H1 (cell line): ENCODE results near the gene WASL. TPM values are rescaled to one million over a fixed set of nuclear protein-coding genes. Genes with fewer than 3 reads are reported as not detected.

ENCODE experiments used
- CREB1 ChIP-seq: IDR thresholded peaks from 2 replicates; pipeline ENCODE4 v1.6.1; 2012; ENCODE audit warnings: inconsistent platforms
- JUN ChIP-seq: IDR thresholded peaks from 2 replicates; pipeline ENCODE4 v1.6.1; 2011; ENCODE audit warnings: low read depth, mild to moderate bottlenecking, improper control_type of control experiment, low read length
- polyA plus RNA-seq, 7 experiments: library from polyadenylated mRNA; depleted of rRNA in 3 of 7; stranded (reverse) in 5 of 7; unstranded in 2 of 7; fragments of >200 nt in 5 of 7; fragments of 200-250 nt in 2 of 7; gene quantifications; 1 replicate in 5 of 7; 2 replicates in 1 of 7; 4 replicates in 1 of 7; pipeline versions ENCODE4 v1.2.1 to v1.2.3, GENCODE V29; 2011 to 2013; ENCODE audit warnings: missing spikeins in 2 of 7, mixed read lengths in 2 of 7
- total RNA-seq: library from RNA; stranded (reverse); fragmentation: NEBNext Ultra II Directional; extraction: Animal tissue kit (Norgen Biotek cat#: 25700); gene quantifications from 2 replicates; pipeline ENCODE4 v1.2.1, GENCODE V29; 2021
- TF ChIP-seq, protein P1 (sequence below): fragments of 300-600 bp; sonication (generic); IDR thresholded peaks from 2 replicates; pipeline ENCODE4 v1.7.1; 2012; ENCODE audit warnings: low read length, moderate library complexity, mild to moderate bottlenecking, inconsistent platforms; ENCODE audit not compliant: insufficient replicate concordance

The WASL gene
- total and polyA plus RNA-seq, 2 of the 8 experiments (the other 6 are each of a cell fraction or from before 2014, with no cell fraction given): 7.7 to 38.9 TPM

DNA sequence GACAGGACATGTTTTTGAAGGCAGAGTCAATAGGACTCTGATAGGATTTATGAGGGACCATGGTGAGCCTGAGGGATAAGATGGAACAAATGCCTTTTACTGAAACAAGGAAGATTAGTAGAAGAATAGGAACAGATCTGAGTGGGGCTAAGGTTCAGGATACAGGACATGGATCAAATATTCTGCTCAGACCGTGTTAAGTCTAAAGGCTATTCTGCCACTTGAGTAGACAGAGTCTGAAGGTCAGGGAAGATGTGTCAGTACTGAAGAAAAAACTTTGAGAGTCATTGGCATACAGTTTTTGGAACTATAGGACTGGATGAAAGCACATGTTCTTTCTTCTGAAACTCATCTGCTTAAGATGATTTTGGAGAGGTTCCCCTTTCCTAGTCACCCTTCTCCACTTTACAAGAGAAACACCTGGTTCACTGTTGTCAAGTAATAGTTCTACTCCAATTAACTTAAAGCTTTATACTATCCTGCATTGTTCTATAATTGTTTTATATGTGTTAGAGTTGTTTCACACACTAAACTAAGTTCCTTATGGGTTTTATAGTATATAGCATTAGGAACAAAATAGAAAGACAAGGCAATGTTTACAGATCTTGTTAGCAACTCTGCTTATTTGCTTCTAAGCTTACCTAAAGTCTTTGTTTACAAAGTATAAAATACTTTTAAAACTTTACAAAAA lies 43.4 kb downstream of the WASL start (continued):
- no peak for TF ChIP-seq CREB1
- TF ChIP-seq, protein P1, sequence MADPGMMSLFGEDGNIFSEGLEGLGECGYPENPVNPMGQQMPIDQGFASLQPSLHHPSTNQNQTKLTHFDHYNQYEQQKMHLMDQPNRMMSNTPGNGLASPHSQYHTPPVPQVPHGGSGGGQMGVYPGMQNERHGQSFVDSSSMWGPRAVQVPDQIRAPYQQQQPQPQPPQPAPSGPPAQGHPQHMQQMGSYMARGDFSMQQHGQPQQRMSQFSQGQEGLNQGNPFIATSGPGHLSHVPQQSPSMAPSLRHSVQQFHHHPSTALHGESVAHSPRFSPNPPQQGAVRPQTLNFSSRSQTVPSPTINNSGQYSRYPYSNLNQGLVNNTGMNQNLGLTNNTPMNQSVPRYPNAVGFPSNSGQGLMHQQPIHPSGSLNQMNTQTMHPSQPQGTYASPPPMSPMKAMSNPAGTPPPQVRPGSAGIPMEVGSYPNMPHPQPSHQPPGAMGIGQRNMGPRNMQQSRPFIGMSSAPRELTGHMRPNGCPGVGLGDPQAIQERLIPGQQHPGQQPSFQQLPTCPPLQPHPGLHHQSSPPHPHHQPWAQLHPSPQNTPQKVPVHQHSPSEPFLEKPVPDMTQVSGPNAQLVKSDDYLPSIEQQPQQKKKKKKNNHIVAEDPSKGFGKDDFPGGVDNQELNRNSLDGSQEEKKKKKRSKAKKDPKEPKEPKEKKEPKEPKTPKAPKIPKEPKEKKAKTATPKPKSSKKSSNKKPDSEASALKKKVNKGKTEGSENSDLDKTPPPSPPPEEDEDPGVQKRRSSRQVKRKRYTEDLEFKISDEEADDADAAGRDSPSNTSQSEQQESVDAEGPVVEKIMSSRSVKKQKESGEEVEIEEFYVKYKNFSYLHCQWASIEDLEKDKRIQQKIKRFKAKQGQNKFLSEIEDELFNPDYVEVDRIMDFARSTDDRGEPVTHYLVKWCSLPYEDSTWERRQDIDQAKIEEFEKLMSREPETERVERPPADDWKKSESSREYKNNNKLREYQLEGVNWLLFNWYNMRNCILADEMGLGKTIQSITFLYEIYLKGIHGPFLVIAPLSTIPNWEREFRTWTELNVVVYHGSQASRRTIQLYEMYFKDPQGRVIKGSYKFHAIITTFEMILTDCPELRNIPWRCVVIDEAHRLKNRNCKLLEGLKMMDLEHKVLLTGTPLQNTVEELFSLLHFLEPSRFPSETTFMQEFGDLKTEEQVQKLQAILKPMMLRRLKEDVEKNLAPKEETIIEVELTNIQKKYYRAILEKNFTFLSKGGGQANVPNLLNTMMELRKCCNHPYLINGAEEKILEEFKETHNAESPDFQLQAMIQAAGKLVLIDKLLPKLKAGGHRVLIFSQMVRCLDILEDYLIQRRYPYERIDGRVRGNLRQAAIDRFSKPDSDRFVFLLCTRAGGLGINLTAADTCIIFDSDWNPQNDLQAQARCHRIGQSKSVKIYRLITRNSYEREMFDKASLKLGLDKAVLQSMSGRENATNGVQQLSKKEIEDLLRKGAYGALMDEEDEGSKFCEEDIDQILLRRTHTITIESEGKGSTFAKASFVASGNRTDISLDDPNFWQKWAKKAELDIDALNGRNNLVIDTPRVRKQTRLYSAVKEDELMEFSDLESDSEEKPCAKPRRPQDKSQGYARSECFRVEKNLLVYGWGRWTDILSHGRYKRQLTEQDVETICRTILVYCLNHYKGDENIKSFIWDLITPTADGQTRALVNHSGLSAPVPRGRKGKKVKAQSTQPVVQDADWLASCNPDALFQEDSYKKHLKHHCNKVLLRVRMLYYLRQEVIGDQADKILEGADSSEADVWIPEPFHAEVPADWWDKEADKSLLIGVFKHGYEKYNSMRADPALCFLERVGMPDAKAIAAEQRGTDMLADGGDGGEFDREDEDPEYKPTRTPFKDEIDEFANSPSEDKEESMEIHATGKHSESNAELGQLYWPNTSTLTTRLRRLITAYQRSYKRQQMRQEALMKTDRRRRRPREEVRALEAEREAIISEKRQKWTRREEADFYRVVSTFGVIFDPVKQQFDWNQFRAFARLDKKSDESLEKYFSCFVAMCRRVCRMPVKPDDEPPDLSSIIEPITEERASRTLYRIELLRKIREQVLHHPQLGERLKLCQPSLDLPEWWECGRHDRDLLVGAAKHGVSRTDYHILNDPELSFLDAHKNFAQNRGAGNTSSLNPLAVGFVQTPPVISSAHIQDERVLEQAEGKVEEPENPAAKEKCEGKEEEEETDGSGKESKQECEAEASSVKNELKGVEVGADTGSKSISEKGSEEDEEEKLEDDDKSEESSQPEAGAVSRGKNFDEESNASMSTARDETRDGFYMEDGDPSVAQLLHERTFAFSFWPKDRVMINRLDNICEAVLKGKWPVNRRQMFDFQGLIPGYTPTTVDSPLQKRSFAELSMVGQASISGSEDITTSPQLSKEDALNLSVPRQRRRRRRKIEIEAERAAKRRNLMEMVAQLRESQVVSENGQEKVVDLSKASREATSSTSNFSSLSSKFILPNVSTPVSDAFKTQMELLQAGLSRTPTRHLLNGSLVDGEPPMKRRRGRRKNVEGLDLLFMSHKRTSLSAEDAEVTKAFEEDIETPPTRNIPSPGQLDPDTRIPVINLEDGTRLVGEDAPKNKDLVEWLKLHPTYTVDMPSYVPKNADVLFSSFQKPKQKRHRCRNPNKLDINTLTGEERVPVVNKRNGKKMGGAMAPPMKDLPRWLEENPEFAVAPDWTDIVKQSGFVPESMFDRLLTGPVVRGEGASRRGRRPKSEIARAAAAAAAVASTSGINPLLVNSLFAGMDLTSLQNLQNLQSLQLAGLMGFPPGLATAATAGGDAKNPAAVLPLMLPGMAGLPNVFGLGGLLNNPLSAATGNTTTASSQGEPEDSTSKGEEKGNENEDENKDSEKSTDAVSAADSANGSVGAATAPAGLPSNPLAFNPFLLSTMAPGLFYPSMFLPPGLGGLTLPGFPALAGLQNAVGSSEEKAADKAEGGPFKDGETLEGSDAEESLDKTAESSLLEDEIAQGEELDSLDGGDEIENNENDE: no peak
- TF ChIP-seq JUN: no peak
